NCI-H2171 treated with DMSO at 0.1 percent for 48 hours (cell line): Measurements from ENCODE around the gene RFX2.
"Not testable (repeated sequence)": the region's sequence is repeated elsewhere in the genome, so short reads cannot be mapped to it uniquely, and the experiment has no call there.

Experiments
- DNase-seq: peaks from one replicate; lab custom pipeline; 2025; lab: John Stamatoyannopoulos, UW

Gene RFX2

DNA sequence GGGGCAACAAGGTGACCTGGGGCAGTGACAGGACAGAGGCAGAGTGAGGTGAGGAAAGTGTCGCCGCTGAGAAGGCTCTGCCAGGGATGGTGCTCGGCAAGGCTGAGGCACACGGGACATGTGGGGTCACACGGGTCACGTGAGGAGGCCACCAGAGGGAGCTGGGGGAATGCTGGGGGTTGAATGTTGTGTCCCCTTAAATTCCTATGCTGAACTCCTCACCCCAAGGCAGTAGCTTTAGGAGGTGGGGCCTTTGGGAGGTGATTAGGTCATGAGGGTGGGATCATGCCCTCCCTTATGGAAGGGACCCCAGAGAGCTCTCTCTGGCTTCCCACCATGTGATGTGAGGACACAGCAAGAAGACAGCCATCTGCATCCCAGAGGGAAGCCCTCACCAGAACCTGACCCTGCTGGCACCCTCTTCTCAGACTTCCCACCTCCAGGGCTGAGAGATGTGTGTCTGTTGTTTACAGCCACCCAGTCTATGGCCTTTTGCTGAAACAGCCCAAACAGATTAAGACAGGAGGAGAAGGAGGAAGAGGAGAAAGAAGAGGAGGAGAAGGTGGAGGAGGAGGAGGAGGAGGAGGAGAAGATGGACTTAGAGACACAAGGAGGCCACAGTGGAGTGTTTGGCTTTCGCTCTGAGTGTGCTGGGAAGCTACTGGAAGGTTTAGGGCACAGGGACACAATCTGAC lies 35.4 kb downstream of the RFX2 start:
- DNase-seq = no peak

DNA sequence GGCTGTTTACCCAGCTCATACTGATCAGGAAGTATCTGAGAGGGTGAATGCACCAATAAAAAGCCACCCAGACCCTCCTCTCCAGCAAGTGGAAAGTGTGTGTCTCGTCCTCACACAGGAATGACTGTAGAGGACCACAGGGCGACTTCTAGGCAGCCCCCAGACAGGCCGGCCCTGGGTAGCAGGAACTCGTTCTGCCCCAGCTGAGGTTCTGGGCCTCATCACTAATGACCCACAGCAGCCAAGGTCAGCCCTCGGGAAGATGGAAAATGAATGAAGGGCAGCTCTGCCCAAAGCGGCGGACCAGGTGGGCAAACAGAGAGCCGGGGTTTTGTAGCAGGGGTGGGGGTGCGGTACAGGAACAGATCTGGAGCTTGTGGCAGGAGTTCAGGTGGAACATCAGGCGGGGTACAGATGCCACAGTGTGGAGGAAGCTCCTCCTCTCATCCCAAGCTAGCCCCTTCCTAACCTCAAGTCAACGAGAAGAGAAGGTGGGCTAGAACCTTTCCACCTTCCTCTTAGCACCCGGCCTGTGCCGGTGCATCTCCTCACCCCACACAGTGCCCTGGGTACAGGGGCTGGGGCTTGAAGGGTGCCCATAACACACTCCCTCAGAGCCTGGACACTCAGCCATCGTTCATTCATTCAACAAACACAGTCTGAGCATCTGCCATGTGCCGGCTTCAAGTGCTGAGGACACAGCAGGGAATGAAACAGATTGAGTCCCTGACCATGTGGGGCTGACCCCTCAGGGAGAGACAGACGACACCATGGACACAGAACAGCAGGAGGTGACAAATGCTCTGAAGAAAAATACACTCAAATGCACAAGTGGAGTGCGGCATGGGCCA lies 36.2 kb downstream of the RFX2 start:
- DNase-seq = no peak

DNA sequence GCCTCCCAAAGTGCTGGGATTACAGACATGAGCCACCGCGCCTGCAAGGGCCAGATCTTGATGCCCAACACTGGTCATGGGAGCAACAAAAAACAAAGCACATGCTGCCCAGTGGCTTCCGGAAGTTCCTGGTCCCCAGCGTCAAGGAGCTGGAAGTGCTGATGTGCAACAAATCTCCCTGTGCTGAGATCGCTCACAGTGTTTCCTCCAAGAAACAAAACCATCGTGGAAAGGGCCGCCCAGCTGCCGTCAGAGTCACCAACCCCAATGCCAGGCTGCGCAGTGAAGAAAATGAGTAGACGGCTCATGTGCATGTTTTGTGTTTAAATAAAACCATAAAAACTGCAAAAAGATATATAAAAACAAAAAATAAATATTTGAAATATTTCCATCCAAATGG lies 37.1 kb downstream of the RFX2 start:
- not testable (repeated sequence) for DNase-seq

DNA sequence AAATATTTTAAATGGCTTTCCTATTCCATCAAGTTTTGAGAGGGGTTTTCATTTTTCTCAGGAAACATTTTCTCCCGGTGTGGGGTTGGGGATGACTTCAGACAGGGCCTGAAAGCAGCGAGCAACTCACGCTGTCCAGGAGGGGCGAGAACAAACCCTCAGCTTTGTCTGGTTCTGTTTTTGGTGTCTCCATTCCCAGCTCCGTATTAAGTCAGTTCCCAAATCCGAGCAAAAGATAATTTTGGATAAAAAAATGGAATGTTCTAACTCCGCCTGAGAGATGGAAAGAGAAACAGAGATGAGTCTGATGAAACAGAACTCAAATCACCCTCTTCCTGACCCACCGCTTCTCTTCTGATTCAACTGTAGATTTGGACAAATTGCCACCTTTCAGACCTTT lies 38.4 kb downstream of the RFX2 start:
- DNase-seq = no peak

DNA sequence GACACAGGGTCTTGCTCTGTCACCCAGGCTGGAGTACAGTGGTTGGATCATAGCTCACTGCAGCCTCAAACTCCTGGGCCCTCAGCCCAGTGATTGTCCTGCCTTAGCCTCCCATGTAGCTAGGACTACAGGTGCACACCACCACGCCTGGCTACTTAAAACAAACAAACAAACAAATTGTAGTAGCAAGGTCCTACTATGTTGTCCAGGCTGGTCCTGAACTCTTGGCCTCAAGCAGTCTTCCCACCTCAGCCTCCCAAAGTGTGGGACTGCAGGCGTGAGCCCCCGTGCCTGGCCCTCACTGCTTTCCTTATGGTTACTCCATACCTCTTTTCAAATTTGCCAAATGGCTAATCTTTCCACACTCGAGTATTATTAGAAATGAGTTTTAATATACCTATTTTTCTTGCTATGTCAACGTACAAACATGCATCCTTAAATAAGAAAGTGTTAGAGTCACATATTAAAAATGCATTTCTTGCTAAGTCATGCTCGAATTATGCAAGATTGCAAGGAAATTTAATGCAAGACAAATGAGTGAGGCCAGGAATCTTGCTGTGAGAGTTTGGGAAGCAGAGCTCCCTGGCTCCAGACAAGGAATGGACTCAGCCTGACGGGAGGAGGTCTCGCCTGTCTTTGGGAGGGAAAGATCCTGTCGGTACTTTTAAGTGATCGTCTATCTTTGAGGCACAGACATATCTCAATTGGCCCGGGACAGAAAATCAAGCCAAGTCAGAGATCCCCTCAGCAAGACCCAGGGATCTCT lies 39.4 kb downstream of the RFX2 start:
- no peak for DNase-seq

DNA sequence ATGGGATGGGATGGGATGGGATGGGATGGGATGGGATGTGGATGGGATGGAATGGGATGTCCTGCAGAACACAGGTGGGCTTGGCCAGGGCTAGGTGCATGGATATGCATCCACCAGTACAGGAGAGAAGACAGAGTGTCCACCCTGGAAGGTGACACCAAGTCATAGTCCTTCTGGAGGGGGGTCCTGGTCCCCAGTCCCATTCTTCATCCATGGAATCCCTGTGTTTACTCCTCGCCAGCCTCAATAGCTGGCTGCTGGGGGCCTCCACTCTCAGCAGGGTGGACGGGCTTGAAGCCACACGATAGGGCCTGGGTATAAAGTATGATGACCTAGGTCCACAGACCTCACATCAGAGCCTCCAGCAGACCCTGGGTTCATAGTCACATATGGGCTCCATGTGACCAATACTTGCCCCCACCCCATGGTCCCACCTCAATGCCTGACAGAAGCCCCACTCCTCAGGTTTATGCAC lies 40.1 kb downstream of the RFX2 start:
- DNase-seq = no peak

DNA sequence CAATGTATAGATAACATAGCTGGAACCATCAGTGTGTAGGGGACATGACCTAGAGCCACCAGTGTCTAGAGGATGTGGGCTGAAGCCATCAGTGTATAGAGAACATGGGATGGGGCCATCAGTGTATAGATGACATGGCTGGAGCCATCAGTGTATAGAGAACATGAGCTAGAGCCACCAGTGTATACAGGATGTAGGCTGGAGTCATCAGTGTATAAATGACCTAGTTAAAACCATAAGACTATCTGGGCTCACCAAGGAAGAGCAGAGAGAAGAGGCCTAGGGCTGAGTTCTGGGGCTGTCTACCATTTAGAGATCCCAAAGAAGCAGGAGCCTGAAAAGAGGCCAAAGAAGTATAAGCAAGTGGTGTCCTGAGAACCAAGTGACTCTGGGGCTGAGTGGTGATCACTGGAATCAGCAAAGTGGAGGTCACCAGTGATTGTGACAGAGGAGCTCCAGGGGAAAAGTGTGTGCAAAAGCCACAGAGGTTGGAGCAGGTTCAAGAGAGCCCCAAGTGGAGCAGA lies 41.0 kb downstream of the RFX2 start:
- DNase-seq = no peak

DNA sequence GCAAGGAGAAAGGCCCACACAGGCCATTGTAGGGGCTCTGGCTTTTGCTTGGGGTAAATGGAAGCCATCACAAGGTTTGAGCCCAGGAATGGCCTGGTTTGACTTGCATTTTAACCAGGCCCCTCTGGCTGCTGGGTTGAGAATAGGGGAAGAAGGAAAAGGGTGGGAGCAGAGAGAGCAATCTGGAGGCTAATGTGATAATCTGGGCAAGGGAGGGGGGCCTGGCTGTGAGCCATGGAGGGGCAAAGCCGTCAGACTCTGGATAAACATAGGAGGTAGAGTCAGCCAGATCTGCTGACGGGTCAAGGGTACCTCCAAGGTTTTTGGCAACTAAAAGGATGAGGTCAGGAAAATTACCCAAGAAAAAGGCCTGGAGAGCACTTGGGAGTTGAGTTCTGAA lies 41.6 kb downstream of the RFX2 start:
- DNase-seq = no peak

DNA sequence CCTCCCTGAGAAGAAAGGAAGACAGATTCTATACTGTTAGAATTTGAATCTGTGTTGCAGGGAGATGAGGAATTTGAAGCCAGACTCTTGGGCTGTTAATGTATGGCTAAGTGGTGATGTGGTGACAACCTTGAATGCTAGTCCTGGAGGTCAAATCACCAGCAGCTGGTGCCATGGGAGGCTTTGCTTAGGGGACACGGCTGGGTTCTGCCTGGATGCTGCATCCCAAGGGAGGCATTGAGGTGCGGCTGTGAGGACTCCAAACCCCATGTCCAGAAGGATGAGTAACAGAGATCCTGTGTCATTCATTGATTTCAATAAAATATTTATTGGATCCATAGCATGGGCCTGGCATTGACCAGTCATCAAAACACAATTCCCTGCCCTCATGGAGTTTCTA lies 42.3 kb downstream of the RFX2 start:
- DNase-seq = no peak

DNA sequence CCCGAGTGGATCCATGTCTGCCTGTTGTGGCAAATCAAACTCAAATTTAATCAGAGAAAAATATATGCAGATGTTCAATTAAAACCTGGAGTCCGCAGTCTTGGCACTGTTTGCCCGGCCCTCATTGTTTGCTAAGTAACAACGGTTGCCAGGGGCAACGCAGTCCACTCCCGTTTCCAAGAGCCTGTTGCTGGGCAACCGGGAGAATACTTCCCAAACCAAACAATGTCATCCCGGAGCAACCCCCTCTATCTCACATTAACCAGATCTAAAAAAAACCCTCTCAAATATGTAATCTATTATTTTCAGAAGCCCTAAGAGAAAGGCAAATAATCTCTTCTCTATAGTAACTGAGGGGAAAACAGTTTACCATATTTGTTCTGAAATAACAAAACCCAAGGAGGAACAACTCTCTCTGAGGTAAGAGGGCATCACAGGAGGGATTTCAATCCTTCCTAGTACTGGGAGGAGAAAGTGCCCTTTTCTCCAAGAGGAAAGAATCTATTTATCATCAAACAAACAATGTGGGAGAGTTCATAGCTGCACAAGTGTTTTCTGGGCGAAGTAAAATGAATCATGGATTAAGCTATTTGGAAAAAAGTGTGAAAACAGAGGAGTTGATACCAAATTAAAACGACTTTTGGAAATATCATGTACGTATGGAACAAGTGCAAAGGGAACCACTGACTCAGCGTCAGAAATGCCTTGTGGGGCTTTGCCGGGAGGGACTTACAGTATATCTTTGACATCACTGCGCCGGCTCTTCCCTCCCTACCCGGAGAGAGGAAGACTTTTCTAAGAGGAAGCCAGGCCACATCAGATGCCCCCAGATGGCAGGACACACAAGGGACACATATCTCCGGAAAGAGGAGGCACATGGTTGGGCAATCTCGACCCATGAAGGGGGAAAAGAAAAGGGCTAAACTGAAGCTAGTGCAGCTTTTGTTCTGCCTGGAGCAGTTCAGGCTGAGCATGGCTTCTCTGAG lies 43.3 kb downstream of the RFX2 start:
- peak; percentile 87 for DNase-seq

DNA sequence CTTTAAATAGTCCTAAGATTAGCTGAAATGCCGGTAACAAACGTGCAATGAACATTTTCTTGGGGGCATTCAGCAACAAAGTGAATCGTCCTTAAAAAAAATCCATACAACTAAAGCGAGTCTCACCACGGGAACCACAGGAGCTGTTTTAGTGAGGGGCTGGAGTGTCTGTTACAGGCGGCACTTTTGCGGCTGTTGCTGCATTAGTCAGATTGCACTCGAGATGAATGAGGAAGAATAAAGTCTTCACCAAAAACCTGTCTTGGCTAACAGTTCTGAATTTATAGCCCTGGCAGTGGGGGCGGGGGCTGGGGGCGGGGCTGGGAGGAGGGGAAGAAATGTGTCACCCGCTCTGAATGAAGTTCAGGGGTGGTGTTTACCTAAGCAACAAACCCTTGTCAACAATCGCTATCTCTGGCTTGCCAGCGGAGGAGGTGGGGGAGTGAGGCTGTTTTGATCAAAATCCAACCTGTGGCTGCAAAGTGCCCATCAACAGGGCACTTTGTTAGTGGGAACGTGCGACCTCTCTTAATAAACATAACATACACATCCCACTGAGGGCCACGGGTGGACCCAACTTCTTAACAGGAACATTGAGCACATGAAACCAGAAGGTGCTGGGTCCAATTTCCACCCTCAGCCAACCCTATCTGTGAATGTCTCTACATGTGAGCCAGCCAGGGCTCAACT lies 44.5 kb downstream of the RFX2 start:
- DNase-seq = no peak

DNA sequence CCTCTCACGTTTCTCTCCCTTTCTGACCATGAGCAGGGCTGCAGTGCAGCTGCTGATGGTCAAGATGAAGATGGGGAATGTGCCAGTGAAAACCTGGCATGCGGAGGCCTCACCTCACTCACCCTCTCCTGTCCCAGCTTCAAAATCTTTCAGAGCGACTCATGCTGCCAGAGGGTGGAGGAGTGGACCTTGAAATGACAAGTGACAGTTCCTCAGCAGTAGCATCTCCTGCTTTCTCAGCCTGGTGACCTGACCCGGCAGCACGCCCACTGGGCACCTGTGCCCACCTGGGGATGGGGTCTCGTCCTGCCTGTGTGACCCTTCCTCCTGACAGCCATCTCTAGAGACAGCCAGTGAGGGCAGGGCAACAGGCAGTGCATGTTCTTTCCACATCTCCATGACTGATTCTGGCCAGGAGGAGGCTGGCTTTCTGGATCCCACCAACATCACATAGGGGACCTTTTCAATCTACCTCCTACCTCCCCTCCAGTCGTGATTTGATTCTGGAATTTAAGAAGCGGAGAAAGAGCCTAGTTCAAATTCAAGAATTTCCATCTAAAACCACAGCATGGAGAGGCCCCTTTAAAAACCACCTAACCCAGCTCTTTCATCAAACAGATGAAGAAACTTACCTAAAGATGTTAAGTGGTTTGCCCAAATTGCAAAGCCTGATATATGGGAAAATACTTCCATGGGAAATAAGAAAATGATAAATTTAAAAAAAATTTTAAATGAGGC lies 45.8 kb downstream of the RFX2 start:
- DNase-seq = no peak

DNA sequence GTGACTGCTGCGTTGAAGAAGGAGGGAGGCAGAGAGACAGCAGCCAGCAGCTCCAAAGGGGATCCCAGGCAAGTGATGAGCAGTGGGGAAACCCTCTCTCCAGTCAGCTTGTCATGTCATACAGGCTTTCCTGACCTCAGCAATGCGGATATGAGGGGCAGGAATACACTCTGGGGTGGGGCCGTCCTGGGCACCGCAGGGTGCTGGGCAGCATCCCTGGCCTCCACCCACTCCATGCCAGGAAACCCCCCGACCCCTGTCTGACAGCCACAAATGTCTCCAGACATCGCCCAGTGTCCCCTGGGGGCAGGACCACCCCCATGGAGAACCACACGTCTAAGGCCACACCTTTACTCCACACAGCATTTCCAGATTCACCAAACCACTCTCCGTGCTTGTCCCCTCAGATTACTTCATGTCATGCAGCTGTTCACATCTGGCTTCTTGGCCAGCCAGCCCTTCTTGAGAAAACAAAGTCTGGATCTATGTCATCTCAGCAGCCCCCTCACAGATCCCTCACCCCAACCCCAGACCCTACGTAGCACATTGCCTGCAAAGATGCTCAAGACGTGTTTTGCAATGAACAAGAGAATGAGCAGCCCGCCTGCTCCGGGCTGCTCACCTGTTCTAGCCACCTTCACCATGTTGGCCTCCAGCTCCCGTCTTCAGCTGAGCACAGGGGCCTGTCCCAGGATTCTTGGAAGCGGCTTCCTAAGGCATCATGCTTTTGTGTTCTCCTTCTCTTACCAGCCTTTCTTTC lies 46.5 kb downstream of the RFX2 start:
- no peak for DNase-seq

DNA sequence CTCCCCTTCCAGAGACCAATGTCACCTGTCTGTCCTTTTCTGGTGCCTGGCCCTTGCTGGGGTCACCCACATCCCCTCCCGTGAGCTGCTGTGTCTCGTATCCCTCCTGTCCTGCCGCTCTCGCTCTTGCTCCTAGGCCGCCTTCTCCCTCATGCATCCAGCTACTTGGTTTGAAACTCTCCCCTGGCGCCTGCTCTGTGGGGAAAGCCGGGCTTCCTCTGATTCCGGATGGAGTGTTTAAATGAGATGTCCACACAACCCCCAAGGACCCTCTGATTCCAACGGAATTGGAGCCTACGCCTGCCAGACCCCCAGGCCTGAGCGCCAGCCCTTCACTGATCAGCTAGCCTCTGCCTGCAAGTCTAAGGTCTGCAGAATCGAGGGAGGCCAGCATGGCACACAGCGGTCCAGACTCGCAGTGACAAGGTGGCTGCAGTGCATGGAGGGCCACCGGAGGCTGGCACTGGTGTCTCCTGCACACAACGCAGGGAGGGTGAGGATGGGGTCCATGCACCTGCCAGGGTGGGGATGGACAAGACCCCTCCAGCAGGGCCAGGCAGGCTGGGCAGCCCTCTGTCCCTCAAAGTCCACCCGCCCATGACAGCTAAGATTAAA lies 47.2 kb downstream of the RFX2 start:
- DNase-seq = no peak

DNA sequence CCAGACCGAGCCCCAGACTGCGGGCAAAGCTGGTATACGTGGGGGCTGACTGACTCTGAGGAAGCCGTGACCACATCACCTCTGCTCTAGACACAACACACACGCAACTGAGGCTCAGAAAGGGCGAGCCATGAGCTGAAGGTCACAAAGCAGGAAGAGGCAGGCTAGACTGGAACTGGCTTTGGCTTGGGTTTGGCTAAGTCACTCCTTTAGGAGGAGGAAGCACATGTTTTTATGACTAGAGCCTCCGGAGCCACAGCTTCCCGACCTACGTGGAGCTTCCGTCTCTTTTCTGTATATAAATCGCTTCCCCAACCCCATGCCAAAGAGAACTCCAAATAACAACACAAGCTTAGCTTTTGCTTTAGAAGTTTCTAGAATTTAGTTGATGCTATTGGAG lies 48.0 kb downstream of the RFX2 start:
- no peak for DNase-seq

DNA sequence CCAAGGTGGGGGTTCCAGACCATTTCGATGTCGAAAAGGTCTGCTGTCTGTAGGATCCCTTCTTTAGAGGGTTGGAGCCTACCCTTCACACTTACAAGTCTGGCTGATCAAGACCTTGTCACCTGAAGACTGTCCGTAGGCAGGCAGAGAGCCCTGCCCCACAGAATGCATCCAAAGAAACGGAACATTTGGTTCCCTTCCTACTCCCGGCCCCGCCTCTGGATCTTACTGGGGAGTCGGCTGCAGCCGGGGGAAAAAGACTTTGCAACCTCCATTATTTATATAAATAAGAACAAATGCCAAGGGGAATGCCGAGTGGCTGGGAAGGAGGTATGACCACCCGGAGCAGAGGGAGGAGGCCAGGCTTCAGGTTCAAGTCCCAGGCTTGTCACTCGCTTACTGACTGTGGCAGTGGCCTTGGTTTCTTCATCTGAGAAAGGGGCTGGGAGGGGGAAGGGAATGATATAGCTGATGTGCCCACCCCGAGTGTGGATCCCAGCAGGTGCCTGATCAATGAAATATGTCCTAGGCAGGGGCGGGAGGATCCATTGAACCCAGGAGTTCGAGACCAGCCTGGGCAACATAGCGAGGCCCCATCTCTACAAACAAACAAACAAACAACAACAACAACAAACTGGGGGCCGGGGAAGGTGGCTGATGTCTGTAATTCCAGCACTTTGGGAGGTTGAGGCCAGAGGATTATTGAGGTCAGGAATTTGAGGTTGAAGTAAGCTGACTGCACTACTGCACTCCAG lies 48.7 kb downstream of the RFX2 start:
- DNase-seq = no peak

DNA sequence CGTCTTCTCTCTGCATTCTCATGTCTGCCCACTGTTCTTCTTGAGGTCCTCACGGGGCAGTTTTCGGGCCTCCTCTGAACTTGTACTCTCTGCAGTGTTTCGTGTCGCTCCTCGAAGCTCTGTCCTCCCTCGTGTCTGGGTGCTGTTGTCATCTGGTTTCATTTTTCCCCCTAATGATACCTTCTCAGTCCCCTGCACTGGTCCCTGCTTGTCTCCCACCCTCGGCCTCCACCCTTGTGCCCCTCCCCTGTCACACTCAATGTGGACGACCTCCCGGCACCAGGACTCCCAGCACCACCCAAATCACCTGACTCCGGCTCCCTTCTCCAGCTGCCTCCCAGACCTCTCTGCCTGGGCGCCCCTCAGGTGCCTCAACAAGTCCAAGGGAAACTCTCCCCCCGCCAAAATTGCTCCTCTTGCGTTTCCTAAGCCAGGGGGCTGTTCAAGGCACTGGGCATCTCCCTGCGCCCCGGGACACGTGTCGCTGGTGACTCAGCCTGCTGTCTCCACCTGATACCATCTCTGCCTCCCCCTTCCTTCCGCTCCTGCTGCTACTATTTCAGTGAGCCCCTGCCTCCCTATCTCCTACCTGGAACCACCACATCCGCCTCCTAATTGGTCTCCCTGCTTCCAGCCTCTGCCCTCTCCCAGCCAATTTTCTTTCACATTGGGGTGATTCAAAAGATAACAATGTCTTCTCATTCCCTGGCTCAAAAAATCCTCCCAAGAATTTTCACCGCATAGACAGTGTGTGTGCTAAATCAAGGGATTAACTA lies 49.5 kb downstream of the RFX2 start:
- DNase-seq = peak; percentile 65
